B cell (primary cell): ENCODE data around the gene GRM4. TPM values are rescaled to one million over a fixed set of nuclear protein-coding genes. Genes with fewer than 3 reads are reported as not detected.

Source experiments
- ATAC-seq: fragments of 200-7000 bp; cut with Tn5 transposase; one replicate; pipeline ENCODE4 v1.10.0; 2021; ENCODE audit warnings: low read depth, mild to moderate bottlenecking, moderate number of reproducible peaks, moderate library complexity
- CTCF ChIA-PET: fragments of 350-600 bp; sonication (Branson Sonifier 250); formaldehyde crosslinking; loops from one replicate; lab custom pipeline; 2021; ENCODE audit warnings: antibody characterized with exemption, inconsistent platforms; lab: Charles Lee
- POLR2A ChIA-PET: fragments of 350-600 bp; sonication (Branson Sonifier 250); formaldehyde crosslinking; loops from one replicate; lab custom pipeline; 2021; ENCODE audit warnings: antibody characterized with exemption; lab: Charles Lee
- DNase-seq: peaks from one replicate; pipeline ENCODE4 v3.0.0; 2013
- H2AFZ ChIP-seq: 2 replicates; pipeline ENCODE4 v1.6.1; 2012; ENCODE audit warnings: mild to moderate bottlenecking, low read depth, low read length; ENCODE audit not compliant: insufficient read depth, poor library complexity, severe bottlenecking
- H3K27ac ChIP-seq, 2 donors: 1 replicate in 1 of 2; 2 replicates in 1 of 2; pipeline ENCODE4 v1.5.1; 2012 to 2013; ENCODE audit warnings: low read length in 2 of 2, mild to moderate bottlenecking in 2 of 2, moderate library complexity in 1 of 2
- H3K27me3 ChIP-seq, 4 experiments: fragments of 200-600 bp in 1 of 4; sonication (generic) in 1 of 4; replicated peaks in 1 of 4; 1 replicate in 2 of 4; 2 replicates in 2 of 4; pipeline versions ENCODE4 v1.6.1 to v1.7.0; 2013 to 2016; ENCODE audit warnings: low read length in 3 of 4, mild to moderate bottlenecking in 2 of 4, mixed read lengths in 1 of 4, moderate library complexity in 1 of 4; ENCODE audit not compliant: insufficient read depth in 4 of 4, control insufficient read depth in 3 of 4; ENCODE audit errors: control extremely low read depth in 1 of 4
- H3K36me3 ChIP-seq, 2 experiments: replicated peaks in 1 of 2; 1 replicate in 1 of 2; 2 replicates in 1 of 2; pipeline versions ENCODE4 v1.6.1 to v1.7.1; 2013; ENCODE audit warnings: low read length in 1 of 2; ENCODE audit not compliant: insufficient read depth in 2 of 2, control insufficient read depth in 1 of 2; ENCODE audit errors: control extremely low read depth in 1 of 2, extremely low read depth in 1 of 2
- H3K4me1 ChIP-seq, 2 donors: fragments of 200-600 bp in 1 of 2; sonication (generic) in 1 of 2; 1 replicate in 1 of 2; 2 replicates in 1 of 2; pipeline versions ENCODE4 v1.5.1 to v1.6.1; 2013 to 2017; ENCODE audit warnings: low read length in 2 of 2; ENCODE audit not compliant: control insufficient read depth in 2 of 2, insufficient read depth in 2 of 2
- H3K4me2 ChIP-seq: replicated peaks from 2 replicates; pipeline ENCODE3; 2012; ENCODE audit warnings: mild to moderate bottlenecking, low read depth, low read length; ENCODE audit not compliant: poor library complexity, severe bottlenecking
- H3K4me3 ChIP-seq, 5 experiments: fragments of 200-600 bp in 1 of 5; sonication (generic) in 1 of 5; 1 replicate in 3 of 5; 2 replicates in 2 of 5; pipeline versions ENCODE4 v1.5.1 to v1.7.0; 2011 to 2016; ENCODE audit warnings: low read length in 4 of 5, mild to moderate bottlenecking in 4 of 5, low read depth in 2 of 5, control low read depth in 1 of 5, moderate library complexity in 1 of 5; ENCODE audit not compliant: insufficient read depth in 1 of 5; ENCODE audit errors: control extremely low read depth in 1 of 5, extremely low read depth in 1 of 5
- H3K79me2 ChIP-seq: fragments of 200-600 bp; sonication (generic); one replicate; pipeline ENCODE4 v1.6.0; 2016; ENCODE audit warnings: low read length; ENCODE audit not compliant: control insufficient read depth, insufficient read depth
- H3K9ac ChIP-seq: fragments of 200-600 bp; sonication (generic); 2 replicates; pipeline ENCODE4 v1.6.1; 2017; ENCODE audit warnings: mild to moderate bottlenecking, low read length, moderate library complexity
- H3K9me3 ChIP-seq, 3 donors: one replicate each; pipeline versions ENCODE4 v1.6.1 to v1.7.1; 2013; ENCODE audit warnings: low read length in 2 of 3; ENCODE audit not compliant: control insufficient read depth in 2 of 3, insufficient read depth in 1 of 3; ENCODE audit errors: control extremely low read depth in 1 of 3
- H4K20me1 ChIP-seq: 2 replicates; pipeline ENCODE4 v1.6.0; 2012; ENCODE audit warnings: mild to moderate bottlenecking, low read length; ENCODE audit not compliant: insufficient read depth, control insufficient read depth, poor library complexity, severe bottlenecking
- H3K27ac Mint-ChIP-seq: one replicate; pipeline ENCODE4 v1.8.0; 2021; ENCODE audit warnings: mixed read lengths
- H3K27me3 Mint-ChIP-seq: one replicate; pipeline ENCODE4 v1.8.0; 2021; ENCODE audit warnings: mixed read lengths
- H3K4me1 Mint-ChIP-seq: one replicate; pipeline ENCODE4 v1.8.0; 2021; ENCODE audit warnings: mixed read lengths
- H3K4me3 Mint-ChIP-seq: one replicate; pipeline ENCODE4 v1.8.0; 2021; ENCODE audit warnings: mixed read lengths
- H3K9me3 Mint-ChIP-seq: one replicate; pipeline ENCODE4 v1.8.0; 2022; ENCODE audit warnings: mixed read lengths; ENCODE audit not compliant: insufficient read depth
- CTCF ChIP-seq: fragments of 200-600 bp; IDR thresholded peaks from one replicate; pipeline ENCODE4 v1.8.0; 2022; ENCODE audit warnings: antibody characterized with exemption, mild to moderate bottlenecking
- EZH2 ChIP-seq: IDR thresholded peaks from 2 replicates; pipeline ENCODE4 v1.6.1; 2012; ENCODE audit warnings: borderline replicate concordance, low read depth, mild to moderate bottlenecking, moderate library complexity, low read length; ENCODE audit not compliant: insufficient read depth, poor library complexity, severe bottlenecking
- WGBS: methylation state at CpG from one replicate; pipeline ENCODE4 v1.1.5; 2013; ENCODE audit warnings: missing lambda C conversion rate; ENCODE audit not compliant: insufficient coverage; 5-methylcytosine and 5-hydroxymethylcytosine counted together
- intact Hi-C: fragments of 100-400 bp; cut with micrococcal nuclease; formaldehyde crosslinking; loops from one replicate; pipeline ENCODE4 v1.10.0; 2022
- polyA plus RNA-seq: library from polyadenylated mRNA; depleted of rRNA; stranded (reverse); fragments of >200 nt; gene quantifications from 2 replicates; pipeline ENCODE4 v1.2.3, GENCODE V29; 2012
- total RNA-seq, 2 donors: library from RNA; stranded (reverse); fragments of 120-200 nt in 1 of 2; gene quantifications; 1 replicate in 1 of 2; 2 replicates in 1 of 2; pipeline versions ENCODE4 v1.2.3 to v1.2.4, GENCODE V29; 2013 to 2022

Gene GRM4
- total and polyA plus RNA-seq, 2 donors (not counting 1 experiment from before 2014, with no cell fraction given): 0.04 TPM; not detected in 1

GRCh38 chr6:34071884-34072379, 74.0 kb downstream of the GRM4 start:
- WGBS: 100% methylated on average over 1 of the region's 1 CpG
- no peaks in the 10 kb centered on the region for H3K79me2 ChIP-seq
- Mint-ChIP-seq H3K4me1 (no peaks in the 10 kb centered on the region), H3K27ac (no peak overlapping the region), H3K4me3 (no peak overlapping the region), H3K9me3 (no peaks in the 10 kb centered on the region), H3K27me3 (peaks cover 6% of the 10 kb centered on the region)
- no peaks in the 10 kb centered on the region for H3K27me3 ChIP-seq
- no peaks in the 10 kb centered on the region for H3K4me1 ChIP-seq
- H2AFZ ChIP-seq: no peak overlapping the region
- H3K36me3 ChIP-seq: no peaks in the 10 kb centered on the region
- ATAC-seq: no peak
- no peak overlapping the region for H3K9ac ChIP-seq
- ChIA-PET POLR2A (no interaction called here), CTCF (no interaction called here)
- no peak overlapping the region for H3K4me2 ChIP-seq
- no peak for TF ChIP-seq CTCF
- no peak for TF ChIP-seq EZH2
- peaks cover 0 to 4% (median 0%) of the 10 kb centered on the region in 3 donors for H3K9me3 ChIP-seq
- no peak overlapping the region for H3K4me3 ChIP-seq
- intact Hi-C loops: no loop called here
- DNase-seq: no peak
- no peak overlapping the region for H3K27ac ChIP-seq
- H4K20me1 ChIP-seq: no peaks in the 10 kb centered on the region

- no peak for TF ChIP-seq CTCF
- no peak for TF ChIP-seq EZH2
- Mint-ChIP-seq H3K9me3 (no peaks in the 10 kb centered on the region), H3K27ac (no peak overlapping the region), H3K4me3 (no peak overlapping the region), H3K4me1 (no peaks in the 10 kb centered on the region), H3K27me3 (peaks cover 8% of the 10 kb centered on the region)
- no peak overlapping the region for H3K9ac ChIP-seq
- no peaks in the 10 kb centered on the region for H3K36me3 ChIP-seq
- H3K4me2 ChIP-seq: no peak overlapping the region
- 97% methylated on average over 2 of the region's 3 CpGs for WGBS
- no peak overlapping the region for H3K27ac ChIP-seq
- no peaks in the 10 kb centered on the region for H4K20me1 ChIP-seq
- CTCF ChIA-PET: no interaction called here
- H3K4me1 ChIP-seq: no peaks in the 10 kb centered on the region
- ATAC-seq (no peak), DNase-seq (no peak)
- peaks cover 0 to 4% (median 0%) of the 10 kb centered on the region in 3 donors for H3K9me3 ChIP-seq
- intact Hi-C loops: no loop called here
- H3K27me3 ChIP-seq: no peaks in the 10 kb centered on the region
- no peaks in the 10 kb centered on the region for H3K79me2 ChIP-seq
- POLR2A ChIA-PET: no interaction called here
- H2AFZ ChIP-seq: no peak overlapping the region
- H3K4me3 ChIP-seq: no peak overlapping the region
These were observed 74.6 kb downstream of the GRM4 start for GRCh38 chr6:34071136-34071883.
